B cell (primary cell): ENCODE measurements around the gene SLC7A5.
"Not testable (repeated sequence)": the region's sequence is repeated elsewhere in the genome, so short reads cannot be mapped to it uniquely, and the experiment has no call there.

Experiments
- EZH2 ChIP-seq: IDR thresholded peaks from 2 replicates; pipeline ENCODE4 v1.6.1; 2012; ENCODE audit warnings: borderline replicate concordance, low read depth, mild to moderate bottlenecking, moderate library complexity, low read length; ENCODE audit not compliant: insufficient read depth, poor library complexity, severe bottlenecking
- TF ChIP-seq, protein P1 (sequence below): fragments of 200-600 bp; IDR thresholded peaks from one replicate; pipeline ENCODE4 v1.8.0; 2022; ENCODE audit warnings: antibody characterized with exemption, mild to moderate bottlenecking

GRCh38 chr16:87787451-87788091, 81.7 kb downstream of the SLC7A5 start:
- TF ChIP-seq, protein P1, sequence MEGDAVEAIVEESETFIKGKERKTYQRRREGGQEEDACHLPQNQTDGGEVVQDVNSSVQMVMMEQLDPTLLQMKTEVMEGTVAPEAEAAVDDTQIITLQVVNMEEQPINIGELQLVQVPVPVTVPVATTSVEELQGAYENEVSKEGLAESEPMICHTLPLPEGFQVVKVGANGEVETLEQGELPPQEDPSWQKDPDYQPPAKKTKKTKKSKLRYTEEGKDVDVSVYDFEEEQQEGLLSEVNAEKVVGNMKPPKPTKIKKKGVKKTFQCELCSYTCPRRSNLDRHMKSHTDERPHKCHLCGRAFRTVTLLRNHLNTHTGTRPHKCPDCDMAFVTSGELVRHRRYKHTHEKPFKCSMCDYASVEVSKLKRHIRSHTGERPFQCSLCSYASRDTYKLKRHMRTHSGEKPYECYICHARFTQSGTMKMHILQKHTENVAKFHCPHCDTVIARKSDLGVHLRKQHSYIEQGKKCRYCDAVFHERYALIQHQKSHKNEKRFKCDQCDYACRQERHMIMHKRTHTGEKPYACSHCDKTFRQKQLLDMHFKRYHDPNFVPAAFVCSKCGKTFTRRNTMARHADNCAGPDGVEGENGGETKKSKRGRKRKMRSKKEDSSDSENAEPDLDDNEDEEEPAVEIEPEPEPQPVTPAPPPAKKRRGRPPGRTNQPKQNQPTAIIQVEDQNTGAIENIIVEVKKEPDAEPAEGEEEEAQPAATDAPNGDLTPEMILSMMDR = not testable (repeated sequence)
- not testable (repeated sequence) for TF ChIP-seq EZH2
